Measurements from ENCODE around the gene SLC6A7. TPM values are rescaled to one million over a fixed set of nuclear protein-coding genes. Genes with fewer than 3 reads are reported as not detected.

Gene SLC6A7
- total RNA-seq, 1 experiment from 2014 or later, result not detected

- no peaks in the 10 kb centered on the region for H3K27me3 ChIP-seq (replicated peaks; ENCODE audit: insufficient read depth, low read depth, low read length, poor library complexity)
- H3K36me3 ChIP-seq (ENCODE audit: insufficient read depth, low read length, poor library complexity, severe bottlenecking), result no peaks in the 10 kb centered on the region
- H3K9me3 ChIP-seq (ENCODE audit: low read depth, low read length, poor library complexity, severe bottlenecking), result no peaks in the 10 kb centered on the region
- no TSS peak for BruUV-seq (replicated peaks)
- no peak overlapping the region for H3K27ac ChIP-seq (ENCODE audit: low read depth, low read length, poor library complexity, severe bottlenecking)
- intact Hi-C loops (cut with micrococcal nuclease; ENCODE audit: unreplicated experiment), result loop anchor here (10.0 kb wide), 1 partner anchor 269 kb away; no protein-coding TSS in a partner anchor
- peaks cover 12% of the 10 kb centered on the region for H3K4me1 ChIP-seq (ENCODE audit: insufficient read depth, low read length, poor library complexity, severe bottlenecking)
- POLR2A ChIA-PET (ENCODE audit: low non-redundant PET), result no interaction called here
- DNase-seq (ENCODE audit: low spot score), result no peak
- H3K4me3 ChIP-seq (ENCODE audit: low read depth, low read length, poor library complexity, severe bottlenecking), result no peak overlapping the region
- TF ChIP-seq CTCF (conservative IDR thresholded peaks at IDR 0.05; ENCODE audit: low read depth, low read length) (no peak), EZH2 (IDR thresholded peaks at IDR 0.05; ENCODE audit: borderline replicate concordance, low read depth, low read length, poor library complexity, severe bottlenecking) (no peak)
- CTCF ChIA-PET, result interaction anchor here (0.6 to 1.3 kb wide), 2 partner anchors 10 to 49 kb away, joined by 3 read pairs; no protein-coding TSS in a partner anchor
Observed at GRCh38 chr5:150166037-150166649, 23.7 kb upstream of the SLC6A7 start.

GRCh38 chr5:150166650-150167511, 23.0 kb upstream of the SLC6A7 start, which contains the start of gene CDX1:
Gene CDX1, plus strand, starts transcription at chr5:150166778. Its CDS starts 99 bp downstream, at chr5:150166877.
- intact Hi-C loops (cut with micrococcal nuclease; ENCODE audit: unreplicated experiment), result loop anchor here (10.0 kb wide), 1 partner anchor 268 kb away; no protein-coding TSS in a partner anchor
- H3K27ac ChIP-seq (ENCODE audit: low read depth, low read length, poor library complexity, severe bottlenecking), result no peak within 1 kb of the TSS
- POLR2A ChIA-PET (ENCODE audit: low non-redundant PET), result no interaction called here
- BruUV-seq (replicated peaks), result no TSS peak
- H3K9me3 ChIP-seq (ENCODE audit: low read depth, low read length, poor library complexity, severe bottlenecking), result no peaks in the 10 kb centered on the region
- peaks cover 10% of the 10 kb centered on the region for H3K4me1 ChIP-seq (ENCODE audit: insufficient read depth, low read length, poor library complexity, severe bottlenecking)
- CTCF ChIA-PET, result interaction anchor here (0.6 to 1.3 kb wide), 2 partner anchors 9 to 805 kb away, joined by 3 to 5 read pairs; no protein-coding TSS in a partner anchor
- H3K36me3 ChIP-seq (ENCODE audit: insufficient read depth, low read length, poor library complexity, severe bottlenecking), result no peaks in the 10 kb centered on the region
- no peak for DNase-seq (ENCODE audit: low spot score)
- TF ChIP-seq CTCF (conservative IDR thresholded peaks at IDR 0.05; ENCODE audit: low read depth, low read length), result no peak
- no peak for TF ChIP-seq EZH2 (IDR thresholded peaks at IDR 0.05; ENCODE audit: borderline replicate concordance, low read depth, low read length, poor library complexity, severe bottlenecking)
- H3K4me3 ChIP-seq (ENCODE audit: low read depth, low read length, poor library complexity, severe bottlenecking), result no peak within 1 kb of the TSS
- no peaks in the 10 kb centered on the region for H3K27me3 ChIP-seq (replicated peaks; ENCODE audit: insufficient read depth, low read depth, low read length, poor library complexity)

GRCh38 chr5:150167512-150167850, 22.4 kb upstream of the SLC6A7 start:
- CTCF ChIA-PET, result interaction anchor here (0.6 kb wide), 1 partner anchor 804 kb away, joined by 5 read pairs; no protein-coding TSS in a partner anchor
- no peaks in the 10 kb centered on the region for H3K27me3 ChIP-seq (replicated peaks; ENCODE audit: insufficient read depth, low read depth, low read length, poor library complexity)

More at GRCh38 chr5:150167512-150167850, 22.4 kb upstream of the SLC6A7 start:
- no peak overlapping the region for H3K4me3 ChIP-seq (ENCODE audit: low read depth, low read length, poor library complexity, severe bottlenecking)
- H3K4me1 ChIP-seq (ENCODE audit: insufficient read depth, low read length, poor library complexity, severe bottlenecking), result peaks cover 7% of the 10 kb centered on the region
- H3K9me3 ChIP-seq (ENCODE audit: low read depth, low read length, poor library complexity, severe bottlenecking), result no peaks in the 10 kb centered on the region
- DNase-seq (ENCODE audit: low spot score), result no peak
- BruUV-seq (replicated peaks), result no TSS peak
- no peak overlapping the region for H3K27ac ChIP-seq (ENCODE audit: low read depth, low read length, poor library complexity, severe bottlenecking)
- no peak for TF ChIP-seq EZH2 (IDR thresholded peaks at IDR 0.05; ENCODE audit: borderline replicate concordance, low read depth, low read length, poor library complexity, severe bottlenecking)
- no peak for TF ChIP-seq CTCF (conservative IDR thresholded peaks at IDR 0.05; ENCODE audit: low read depth, low read length)
- intact Hi-C loops (cut with micrococcal nuclease; ENCODE audit: unreplicated experiment), result loop anchor here (10.0 kb wide), 1 partner anchor 267 kb away; no protein-coding TSS in a partner anchor
- no peaks in the 10 kb centered on the region for H3K36me3 ChIP-seq (ENCODE audit: insufficient read depth, low read length, poor library complexity, severe bottlenecking)
- POLR2A ChIA-PET (ENCODE audit: low non-redundant PET), result no interaction called here
